ENCODE results near the gene CREBL2. TPM values are rescaled to one million over a fixed set of nuclear protein-coding genes. Genes with fewer than 3 reads are reported as not detected.
"Not testable (repeated sequence)": the region's sequence is repeated elsewhere in the genome, so short reads cannot be mapped to it uniquely, and the experiment has no call there.

CREBL2 gene, protein sequence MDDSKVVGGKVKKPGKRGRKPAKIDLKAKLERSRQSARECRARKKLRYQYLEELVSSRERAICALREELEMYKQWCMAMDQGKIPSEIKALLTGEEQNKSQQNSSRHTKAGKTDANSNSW
- 13.6 and 16.4 TPM in 2 replicates for total RNA-seq (2014; rRNA removed; shearing (Covaris generic))

DNA sequence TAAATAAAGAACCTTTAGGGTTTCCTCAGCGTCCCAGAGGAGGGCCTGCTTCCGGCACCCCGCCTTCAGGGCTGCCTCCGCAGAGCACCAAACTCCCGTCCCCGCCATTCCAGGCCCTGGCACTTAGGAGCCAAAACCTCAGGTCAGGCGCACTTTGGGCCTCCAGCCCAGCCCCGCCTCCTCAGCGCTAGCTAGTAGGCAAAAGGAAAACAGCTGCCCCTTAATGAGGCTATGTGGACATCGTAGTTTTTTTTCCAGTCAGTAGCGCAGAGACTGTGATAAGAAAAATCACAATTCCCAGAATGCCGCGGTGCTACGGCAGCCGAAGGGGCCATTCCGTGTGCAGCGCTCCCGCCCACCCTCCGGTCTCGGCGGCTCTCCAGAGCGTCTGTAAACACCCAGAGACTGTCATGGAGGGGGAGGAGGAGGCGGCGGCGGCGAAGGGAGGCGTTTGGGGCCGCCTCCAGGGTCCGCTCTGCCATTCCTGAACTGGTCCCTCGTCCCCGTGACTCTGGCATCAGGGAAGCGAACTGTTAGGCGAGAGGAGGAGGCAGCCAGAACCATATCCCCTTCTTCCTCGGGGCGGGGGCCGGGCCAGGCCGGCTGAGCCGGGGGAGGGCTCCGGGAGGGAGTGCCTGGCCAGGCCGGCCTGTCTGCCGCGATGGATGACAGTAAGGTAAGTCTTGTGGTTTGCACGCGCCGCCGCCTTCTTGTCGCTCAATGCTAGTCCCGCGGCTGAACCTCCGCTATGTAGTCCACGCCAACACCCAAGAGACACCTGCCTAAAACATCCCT is at the start of gene CREBL2:
TSS of gene CREBL2 (plus strand) at position 365 of the 795 bp plus-strand sequence. CDS start at position 662, 297 bp downstream.
- Histone ChIP-seq H3K9me3 (replicated peaks) (no peaks in the 10 kb centered on the region), H3K27ac (peak within 1 kb of the TSS; percentile 77), H3K4me3 (peak within 1 kb of the TSS; percentile 56), H3K27me3 (replicated peaks) (no peaks in the 10 kb centered on the region), H3K4me1 (replicated peaks) (peaks cover 21% of the 10 kb centered on the region), H3K36me3 (no peaks in the 10 kb centered on the region)
- peak; percentile 90 to 93 for DNase-seq (ENCODE audit: low read depth in 1 of 2, low spot score in 2 of 2)

DNA sequence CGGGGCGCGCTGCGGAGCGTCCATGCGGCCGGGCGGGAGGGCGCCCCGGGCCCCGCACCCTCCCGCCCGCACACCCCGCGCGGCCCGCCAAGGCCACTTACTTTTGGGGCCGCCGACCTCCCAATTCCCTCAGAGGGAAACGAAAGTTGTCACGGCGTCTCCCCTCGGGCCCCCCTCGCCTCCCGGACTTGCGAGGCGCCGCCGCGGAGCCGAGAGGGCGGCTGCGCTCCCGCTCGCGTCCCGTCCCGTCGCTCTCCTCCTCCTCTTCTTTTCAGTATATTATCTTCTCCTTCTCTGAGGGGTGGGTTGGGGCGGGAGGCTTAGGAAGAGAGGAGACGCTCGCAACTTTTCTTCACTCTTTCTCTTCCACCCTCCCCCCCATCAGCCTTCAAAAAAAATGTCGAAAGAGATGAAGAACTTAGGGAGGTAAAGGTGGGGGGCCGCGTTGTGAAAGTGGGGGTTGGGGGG is 49.6 kb upstream of the CREBL2 start:
- H3K4me1 ChIP-seq (replicated peaks), result peaks cover 15% of the 10 kb centered on the region; the same call in 1 of the 2 replicates
- no peaks in the 10 kb centered on the region; the same call in 1 of the 2 replicates for H3K9me3 ChIP-seq (replicated peaks)
- no peaks in the 10 kb centered on the region; the same call in 1 of the 2 replicates for H3K27me3 ChIP-seq (replicated peaks)
- H3K36me3 ChIP-seq, result peaks cover 8% of the 10 kb centered on the region
- peak overlapping the region; percentile 100 for H3K27ac ChIP-seq
- peak overlapping the region; percentile 99 for H3K4me3 ChIP-seq
- DNase-seq (ENCODE audit: low read depth in 1 of 2, low spot score in 2 of 2), result peak; percentile 48

DNA sequence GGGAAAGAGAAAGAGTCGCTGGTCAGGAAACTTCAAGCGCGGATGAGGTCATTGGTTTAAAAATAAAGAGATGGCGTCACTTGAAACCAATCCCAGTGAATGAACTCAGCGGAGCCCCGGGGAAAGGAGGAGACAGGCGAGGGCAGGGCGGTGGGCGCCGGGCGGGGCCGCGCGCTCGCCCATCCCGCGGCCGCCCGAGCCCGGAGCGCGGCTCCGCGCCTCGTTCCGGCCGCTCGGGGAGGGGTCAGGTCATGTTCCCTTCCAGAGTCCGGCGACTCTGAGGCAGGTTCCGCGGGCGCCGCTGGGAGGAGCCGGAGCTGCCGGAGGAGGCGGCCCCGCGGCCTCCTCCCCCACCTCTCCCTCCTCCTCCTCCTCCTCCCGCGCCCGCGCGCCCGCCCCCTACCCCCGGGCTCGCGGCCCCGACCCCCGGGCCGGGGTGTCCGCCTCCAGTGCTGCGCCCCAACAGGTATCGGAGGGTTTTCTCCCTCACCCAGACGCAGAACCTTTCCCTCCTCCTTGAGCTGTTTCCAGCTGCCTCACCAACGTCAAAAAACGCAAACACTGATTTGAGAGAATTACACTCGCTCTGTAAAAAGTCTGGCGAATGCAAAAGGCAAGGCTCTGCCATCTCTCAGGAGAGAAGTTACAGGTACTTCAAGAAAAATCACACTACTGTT is 49.0 kb upstream of the CREBL2 start, which contains the start of gene DUSP16:
TSS of gene DUSP16 (minus strand) at position 279 of the 677 bp plus-strand sequence. CDS start 41,765 bp downstream, outside the sequence.
- peaks cover 15% of the 10 kb centered on the region; the same call in 1 of the 2 replicates for H3K4me1 ChIP-seq (replicated peaks)
- H3K9me3 ChIP-seq (replicated peaks), result no peaks in the 10 kb centered on the region; the same call in 1 of the 2 replicates
- peak within 1 kb of the TSS; percentile 99 for H3K4me3 ChIP-seq
- no peaks in the 10 kb centered on the region; the same call in 1 of the 2 replicates for H3K27me3 ChIP-seq (replicated peaks)
- peak; percentile 91 to 93 for DNase-seq (ENCODE audit: low read depth in 1 of 2, low spot score in 2 of 2)
- peaks cover 8% of the 10 kb centered on the region for H3K36me3 ChIP-seq
- H3K27ac ChIP-seq, result peak within 1 kb of the TSS; percentile 100

DNA sequence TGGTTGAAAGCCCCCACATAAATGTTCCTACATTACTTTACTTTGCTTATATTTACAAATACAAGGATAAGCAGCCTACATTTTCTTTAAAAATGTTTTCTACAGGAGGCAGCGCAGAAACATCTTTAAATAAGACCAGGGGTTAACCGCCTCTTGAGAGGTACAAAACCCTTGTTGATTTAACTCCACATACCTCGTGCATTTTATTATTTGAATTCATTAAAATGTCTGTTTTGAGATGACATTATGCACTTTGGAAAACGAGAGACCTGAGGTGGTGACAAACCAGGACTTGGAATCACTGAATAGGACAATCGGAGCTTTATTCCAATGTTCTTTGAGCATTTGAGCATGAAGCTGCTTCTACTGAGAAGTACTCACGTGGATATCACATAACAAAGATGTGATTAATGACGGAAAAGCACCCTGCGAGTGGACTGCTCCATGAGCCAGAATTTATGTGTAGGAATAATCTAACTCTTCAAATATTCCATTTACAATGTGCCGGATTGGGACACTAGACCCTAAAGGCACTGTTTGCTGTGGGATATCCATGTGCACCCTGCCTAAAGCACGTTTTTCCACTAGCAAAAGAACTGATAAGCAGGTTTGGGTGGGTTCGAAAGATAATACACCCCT is 48.3 kb upstream of the CREBL2 start:
- H3K4me3 ChIP-seq, result peak overlapping the region; percentile 99
- no peak for DNase-seq (ENCODE audit: low read depth in 1 of 2, low spot score in 2 of 2)
- peak overlapping the region; percentile 100 for H3K27ac ChIP-seq
- H3K9me3 ChIP-seq (replicated peaks), result no peaks in the 10 kb centered on the region; the same call in 1 of the 2 replicates
- peaks cover 8% of the 10 kb centered on the region for H3K36me3 ChIP-seq
- H3K27me3 ChIP-seq (replicated peaks), result no peaks in the 10 kb centered on the region; the same call in 1 of the 2 replicates
- H3K4me1 ChIP-seq (replicated peaks), result peaks cover 15% of the 10 kb centered on the region; the same call in 1 of the 2 replicates

DNA sequence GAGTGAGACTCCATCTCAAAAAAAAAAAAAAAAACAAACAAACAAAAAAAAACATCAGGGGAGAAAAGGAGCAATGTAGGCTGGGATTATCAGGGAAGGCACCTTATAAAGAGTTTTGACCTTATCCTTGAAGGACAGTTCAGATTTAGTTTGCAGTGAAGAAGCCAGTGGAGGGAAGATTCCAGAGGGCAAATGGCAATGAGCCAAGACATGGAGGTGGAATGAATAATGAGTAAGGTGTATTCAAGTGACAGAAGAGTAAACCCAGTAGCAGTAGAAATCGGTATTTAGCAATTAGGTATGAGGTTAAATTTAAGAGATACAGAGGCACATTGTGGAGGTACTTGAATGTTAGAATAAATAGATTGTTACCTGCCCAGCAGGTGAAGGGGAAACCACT is 46.8 kb upstream of the CREBL2 start:
- no peak for DNase-seq (ENCODE audit: low read depth in 1 of 2, low spot score in 2 of 2)
- Histone ChIP-seq H3K4me1 (replicated peaks) (peaks cover 12% of the 10 kb centered on the region; the same call in 1 of the 2 replicates), H3K36me3 (peaks cover 8% of the 10 kb centered on the region), H3K4me3 (no peak overlapping the region), H3K27me3 (replicated peaks) (no peaks in the 10 kb centered on the region; the same call in 1 of the 2 replicates), H3K9me3 (replicated peaks) (no peaks in the 10 kb centered on the region; the same call in 1 of the 2 replicates), H3K27ac (no peak overlapping the region)

DNA sequence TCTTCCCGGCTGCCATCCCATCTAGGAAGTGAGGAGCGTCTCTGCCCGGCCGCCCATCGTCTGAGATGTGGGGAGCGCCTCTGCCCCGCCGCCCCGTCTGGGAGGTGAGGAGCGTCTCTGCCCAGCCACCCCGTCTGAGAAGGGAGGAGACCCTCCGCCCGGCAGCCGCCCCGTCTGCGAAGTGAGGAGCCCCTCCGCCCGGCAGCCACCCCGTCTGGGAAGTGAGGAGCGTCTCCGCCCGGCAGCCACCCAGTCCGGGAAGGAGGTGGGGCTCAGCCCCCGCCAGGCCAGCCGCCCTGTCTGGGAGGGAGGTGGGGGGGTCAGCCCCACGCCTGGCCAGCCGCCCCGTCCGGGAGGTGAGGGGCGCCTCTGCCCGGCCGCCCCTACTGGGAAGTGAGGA is 45.7 kb upstream of the CREBL2 start:
- H3K27ac ChIP-seq; H3K4me3 ChIP-seq; DNase-seq (ENCODE audit: low read depth in 1 of 2, low spot score in 2 of 2); H3K9me3 ChIP-seq (replicated peaks); H3K36me3 ChIP-seq; H3K27me3 ChIP-seq (replicated peaks); H3K4me1 ChIP-seq (replicated peaks): not testable (repeated sequence)

DNA sequence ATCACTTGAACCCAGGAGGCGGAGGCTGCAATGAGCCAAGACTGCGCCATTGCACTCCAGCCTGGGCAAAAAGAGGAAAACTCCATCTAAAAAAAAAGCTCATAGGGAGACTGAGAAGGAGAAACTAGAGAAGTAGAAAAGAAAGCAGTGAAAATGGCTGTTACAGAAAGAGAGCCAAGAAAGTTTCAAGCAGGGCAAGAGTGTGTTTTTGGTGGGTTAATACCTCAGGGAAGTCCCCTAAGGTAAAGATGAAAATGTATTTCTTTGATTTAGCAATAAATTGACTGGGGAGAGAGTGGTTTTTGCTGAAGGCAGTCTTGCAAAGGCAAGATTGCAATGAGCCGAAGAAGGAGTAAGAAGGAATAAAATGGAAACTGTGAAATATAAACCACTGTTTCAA is 39.0 kb upstream of the CREBL2 start:
- H3K27me3 ChIP-seq (replicated peaks), result no peaks in the 10 kb centered on the region
- no peak for DNase-seq (ENCODE audit: low read depth in 1 of 2, low spot score in 2 of 2)
- H3K36me3 ChIP-seq, result no peaks in the 10 kb centered on the region
- no peaks in the 10 kb centered on the region for H3K9me3 ChIP-seq (replicated peaks)
- H3K4me1 ChIP-seq (replicated peaks), result no peaks in the 10 kb centered on the region
- no peak overlapping the region for H3K4me3 ChIP-seq
- no peak overlapping the region for H3K27ac ChIP-seq

DNA sequence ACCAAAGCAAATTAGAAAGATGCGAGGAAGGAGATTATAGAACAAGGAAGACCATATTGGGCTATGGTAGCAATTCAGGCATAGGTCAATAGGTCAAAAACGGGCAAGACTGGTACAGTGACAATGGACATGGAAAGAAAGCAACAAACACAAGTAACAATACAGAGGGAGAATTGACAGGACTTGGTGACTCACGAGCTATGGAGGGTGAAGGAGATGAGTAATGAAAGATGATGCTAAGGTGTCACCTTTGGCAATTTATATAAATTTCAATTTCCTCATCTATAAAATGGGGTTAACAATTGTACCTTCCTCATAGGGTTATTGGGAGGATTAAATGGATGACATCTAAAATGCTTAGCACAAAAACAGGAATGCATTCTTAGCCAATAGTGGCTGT is 33.9 kb upstream of the CREBL2 start:
- no peak for DNase-seq (ENCODE audit: low read depth in 1 of 2, low spot score in 2 of 2)
- Histone ChIP-seq H3K4me1 (replicated peaks) (no peaks in the 10 kb centered on the region), H3K4me3 (no peak overlapping the region), H3K9me3 (replicated peaks) (no peaks in the 10 kb centered on the region), H3K36me3 (no peaks in the 10 kb centered on the region), H3K27me3 (replicated peaks) (no peaks in the 10 kb centered on the region), H3K27ac (no peak overlapping the region)

DNA sequence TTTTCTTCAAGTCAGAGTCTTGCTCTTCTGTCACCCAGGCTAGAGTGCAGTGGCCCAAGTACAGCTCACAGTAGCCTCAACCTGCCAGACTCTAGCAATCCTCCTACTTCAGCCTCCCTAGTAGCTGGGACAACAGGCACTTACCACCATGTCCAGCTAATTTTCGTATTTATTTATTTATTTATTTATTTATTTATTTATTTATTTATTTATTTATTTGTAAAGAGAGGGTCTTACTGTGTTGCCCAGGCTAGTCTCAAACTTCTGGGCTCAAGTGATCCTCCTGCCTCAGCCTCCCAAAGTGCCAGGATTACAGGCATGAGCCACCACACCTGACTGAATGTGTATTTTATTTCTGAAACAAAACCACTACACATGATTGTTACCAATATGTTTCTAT is 31.0 kb upstream of the CREBL2 start:
- not testable (repeated sequence) for H3K27ac ChIP-seq; H3K4me3 ChIP-seq; H3K27me3 ChIP-seq (replicated peaks); H3K9me3 ChIP-seq (replicated peaks); H3K4me1 ChIP-seq (replicated peaks); H3K36me3 ChIP-seq; DNase-seq (ENCODE audit: low read depth in 1 of 2, low spot score in 2 of 2)

DNA sequence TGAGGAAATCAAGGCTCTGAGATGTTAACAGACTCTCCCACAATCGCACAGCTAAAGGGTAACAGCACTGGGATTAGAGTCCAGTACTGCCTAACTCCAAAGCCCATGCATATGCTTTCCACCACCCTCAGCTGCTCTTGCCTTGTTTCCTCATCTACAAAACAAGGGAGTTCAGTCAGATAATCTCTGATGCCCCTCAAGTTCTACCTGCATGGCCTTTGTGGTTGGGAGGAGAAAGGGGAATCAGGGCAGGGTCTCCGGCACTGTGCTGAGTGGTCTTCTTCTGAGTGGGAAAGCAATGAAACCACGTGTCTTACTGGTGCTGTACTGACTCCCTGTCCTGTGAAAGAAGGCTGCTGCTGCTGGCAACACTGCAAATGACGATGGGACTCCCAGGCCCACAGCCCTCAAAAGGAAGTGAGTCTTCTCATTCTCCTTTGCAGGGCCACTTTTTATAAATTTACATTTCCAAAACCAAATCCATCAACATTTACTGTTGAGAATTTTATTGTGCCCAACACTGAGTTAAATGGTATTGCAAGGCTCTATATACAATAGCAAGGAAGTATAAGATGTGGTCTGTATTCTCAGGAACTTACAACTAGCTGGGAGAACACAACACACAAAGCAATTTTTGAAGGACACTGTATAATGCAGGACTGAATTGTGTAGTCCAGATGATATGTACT is 29.3 kb upstream of the CREBL2 start:
- DNase-seq (ENCODE audit: low read depth in 1 of 2, low spot score in 2 of 2), result no peak
- Histone ChIP-seq H3K9me3 (replicated peaks) (no peaks in the 10 kb centered on the region), H3K36me3 (no peaks in the 10 kb centered on the region), H3K27me3 (replicated peaks) (no peaks in the 10 kb centered on the region), H3K27ac (no peak overlapping the region), H3K4me3 (no peak overlapping the region), H3K4me1 (replicated peaks) (no peaks in the 10 kb centered on the region)

DNA sequence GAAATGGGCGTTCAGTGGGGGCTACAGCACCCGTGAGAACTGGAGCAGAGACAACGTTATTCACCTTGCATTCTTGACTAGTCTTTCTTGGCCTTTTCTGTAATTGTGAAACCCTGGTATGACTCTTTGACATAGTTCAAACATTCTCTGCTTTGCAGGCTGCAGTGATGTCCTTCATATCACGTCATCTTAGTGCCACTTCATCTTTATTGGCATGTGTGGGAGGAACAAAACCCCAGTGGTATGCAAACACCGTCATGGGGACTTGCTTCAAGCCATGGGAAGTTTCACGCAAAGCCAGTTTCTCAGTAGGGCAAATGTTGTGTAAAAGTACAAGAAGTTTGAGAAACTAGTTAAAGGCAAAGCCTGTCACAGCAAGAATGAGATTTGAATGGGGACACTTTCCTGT is 28.8 kb upstream of the CREBL2 start:
- no peak overlapping the region for H3K27ac ChIP-seq
- H3K4me1 ChIP-seq (replicated peaks), result no peaks in the 10 kb centered on the region
- no peak for DNase-seq (ENCODE audit: low read depth in 1 of 2, low spot score in 2 of 2)
- H3K36me3 ChIP-seq, result no peaks in the 10 kb centered on the region
- H3K4me3 ChIP-seq, result no peak overlapping the region
- H3K9me3 ChIP-seq (replicated peaks), result no peaks in the 10 kb centered on the region
- H3K27me3 ChIP-seq (replicated peaks), result no peaks in the 10 kb centered on the region

DNA sequence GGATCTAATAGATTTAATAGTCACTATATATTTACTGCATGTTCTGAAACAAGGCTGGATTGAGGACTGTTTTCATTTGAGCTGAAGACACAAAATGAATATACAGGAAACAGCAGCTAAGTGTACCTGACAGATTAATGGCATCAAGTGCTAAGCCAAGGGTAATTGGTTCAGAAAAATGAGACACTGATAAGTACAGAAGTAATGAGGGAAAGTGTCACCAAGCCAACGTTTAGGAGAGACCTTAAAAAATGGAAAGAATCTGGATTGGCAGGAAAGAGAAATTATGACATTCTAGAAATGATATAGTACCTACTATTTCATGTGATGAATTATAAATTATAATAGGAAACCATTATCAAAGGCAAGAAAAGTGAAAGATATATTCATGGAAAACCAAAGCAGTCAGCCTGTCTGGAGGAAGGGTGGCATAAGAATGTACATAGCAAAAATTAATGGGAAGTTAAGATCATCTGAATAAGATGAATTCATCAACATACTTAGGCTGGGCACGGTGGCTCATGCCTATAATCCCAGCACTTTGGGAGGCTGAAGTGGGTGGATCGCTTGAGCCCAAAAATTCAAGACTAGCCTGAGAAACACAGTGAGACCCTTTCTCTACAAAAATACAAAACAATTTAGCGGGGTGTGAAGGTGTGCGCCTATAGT is 28.0 kb upstream of the CREBL2 start:
- H3K4me3 ChIP-seq, result no peak overlapping the region
- no peak for DNase-seq (ENCODE audit: low read depth in 1 of 2, low spot score in 2 of 2)
- H3K27me3 ChIP-seq (replicated peaks), result no peaks in the 10 kb centered on the region
- H3K9me3 ChIP-seq (replicated peaks), result no peaks in the 10 kb centered on the region
- no peaks in the 10 kb centered on the region for H3K36me3 ChIP-seq
- H3K27ac ChIP-seq, result no peak overlapping the region
- H3K4me1 ChIP-seq (replicated peaks), result no peaks in the 10 kb centered on the region
